Body of pancreas (tissue), 4 donors: ENCODE data around the gene SIL1. TPM values are rescaled to one million over a fixed set of nuclear protein-coding genes. Genes with fewer than 3 reads are reported as not detected.
"Not testable (repeated sequence)": the region's sequence is repeated elsewhere in the genome, so short reads cannot be mapped to it uniquely, and the experiment has no call there.

Experiments used
- ATAC-seq: fragments of 150-250 bp; one replicate; pipeline ENCODE4 v1.9.1; 2016
- DNase-seq, 4 donors: peaks; one replicate each; pipeline ENCODE4 v3.0.0-alpha.2; 2019
- H3K27ac ChIP-seq, 4 donors: fragments of 200-600 bp; sonication (generic); 1 replicate in 3 of 4; 2 replicates in 1 of 4; pipeline versions ENCODE4 v1.5.1 to v1.6.1; 2016 to 2019; ENCODE audit warnings: mild to moderate bottlenecking in 1 of 4, mixed read lengths in 1 of 4, moderate library complexity in 1 of 4
- H3K27me3 ChIP-seq, 2 donors: fragments of 200-600 bp; sonication (generic); one replicate each; pipeline ENCODE4 v1.6.0; 2016; ENCODE audit warnings: mild to moderate bottlenecking in 1 of 2
- H3K36me3 ChIP-seq, 2 donors: fragments of 200-600 bp; sonication (generic); replicated peaks in 1 of 2; 2 replicates each; pipeline ENCODE4 v1.5.1; 2016; ENCODE audit warnings: low read depth in 2 of 2; ENCODE audit not compliant: insufficient read depth in 1 of 2
- H3K4me1 ChIP-seq: fragments of 200-600 bp; sonication (generic); one replicate; pipeline ENCODE4 v1.6.0; 2016
- H3K4me3 ChIP-seq, 2 donors: fragments of 200-600 bp; sonication (generic); 1 replicate in 1 of 2; 2 replicates in 1 of 2; pipeline ENCODE4 v1.5.1; 2016 to 2019
- H3K9me3 ChIP-seq, 3 donors: fragments of 200-600 bp; sonication (generic); 1 replicate in 2 of 3; 2 replicates in 1 of 3; pipeline ENCODE4 v1.5.1; 2016
- POLR2A ChIP-seq, 3 donors: fragments of 450-650 bp; IDR thresholded peaks; one replicate each; pipeline ENCODE4 v1.6.1; 2016; ENCODE audit warnings: antibody characterized with exemption in 3 of 3, mild to moderate bottlenecking in 2 of 3
- WGBS, 2 donors: methylation state at CpG; one replicate each; pipeline ENCODE4 v1.1.5; 2017; 5-methylcytosine and 5-hydroxymethylcytosine counted together
- intact Hi-C: fragments of 100-400 bp; cut with DNase I; formaldehyde crosslinking; loops from one replicate; pipeline ENCODE4 v1.15.1; 2023
- total RNA-seq, 2 donors: library from RNA; depleted of rRNA; stranded (reverse); fragments of >200 nt; gene quantifications; one replicate each; pipeline ENCODE4 v1.1.0, GENCODE V29; 2016
- TF ChIP-seq, protein P1 (sequence below), 7 experiments: fragments of 450-650 bp in 4 of 7; fragments of 200-600 bp in 3 of 7; sonication (generic) in 3 of 7; IDR thresholded peaks; one replicate each; pipeline ENCODE4 v1.5.1; 2016 to 2019; ENCODE audit warnings: antibody characterized with exemption in 7 of 7

The SIL1 gene
- total RNA-seq, 2 donors from 2014 or later: 57.6 to 124 TPM

DNA sequence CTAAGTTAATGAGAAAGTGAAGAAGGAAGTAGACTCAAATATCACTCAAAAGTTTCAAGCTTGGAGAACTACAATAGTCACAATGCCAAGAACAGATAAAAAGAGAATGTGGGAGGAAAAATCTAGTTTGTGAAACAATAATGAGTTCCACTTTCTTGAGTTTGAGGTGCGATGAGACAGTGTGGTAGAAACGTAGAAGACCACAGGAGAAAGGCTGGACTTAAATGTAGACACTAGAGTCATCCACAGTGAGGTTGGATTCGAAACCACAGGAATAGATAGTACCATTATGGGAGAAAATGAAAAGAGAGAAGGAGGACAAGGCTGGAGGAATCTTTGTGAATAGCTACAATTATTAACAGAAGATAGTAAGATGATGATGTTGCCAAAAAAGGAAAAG is 182.0 kb downstream of the SIL1 start:
- Histone ChIP-seq H3K4me1 (no peaks in the 10 kb centered on the region), H3K36me3 (peaks cover 0 to 3% of the 10 kb centered on the region in 2 donors), H3K27me3 (no peaks in the 10 kb centered on the region), H3K4me3 (no peak overlapping the region), H3K27ac (no peak overlapping the region), H3K9me3 (no peaks in the 10 kb centered on the region)
- TF ChIP-seq, protein P1, sequence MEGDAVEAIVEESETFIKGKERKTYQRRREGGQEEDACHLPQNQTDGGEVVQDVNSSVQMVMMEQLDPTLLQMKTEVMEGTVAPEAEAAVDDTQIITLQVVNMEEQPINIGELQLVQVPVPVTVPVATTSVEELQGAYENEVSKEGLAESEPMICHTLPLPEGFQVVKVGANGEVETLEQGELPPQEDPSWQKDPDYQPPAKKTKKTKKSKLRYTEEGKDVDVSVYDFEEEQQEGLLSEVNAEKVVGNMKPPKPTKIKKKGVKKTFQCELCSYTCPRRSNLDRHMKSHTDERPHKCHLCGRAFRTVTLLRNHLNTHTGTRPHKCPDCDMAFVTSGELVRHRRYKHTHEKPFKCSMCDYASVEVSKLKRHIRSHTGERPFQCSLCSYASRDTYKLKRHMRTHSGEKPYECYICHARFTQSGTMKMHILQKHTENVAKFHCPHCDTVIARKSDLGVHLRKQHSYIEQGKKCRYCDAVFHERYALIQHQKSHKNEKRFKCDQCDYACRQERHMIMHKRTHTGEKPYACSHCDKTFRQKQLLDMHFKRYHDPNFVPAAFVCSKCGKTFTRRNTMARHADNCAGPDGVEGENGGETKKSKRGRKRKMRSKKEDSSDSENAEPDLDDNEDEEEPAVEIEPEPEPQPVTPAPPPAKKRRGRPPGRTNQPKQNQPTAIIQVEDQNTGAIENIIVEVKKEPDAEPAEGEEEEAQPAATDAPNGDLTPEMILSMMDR (IDR thresholded peaks at IDR 0.05): no peak
- no peak for TF ChIP-seq POLR2A (IDR thresholded peaks at IDR 0.05)
- ATAC-seq (no peak), DNase-seq (no peak)
- WGBS, 2 donors: 96 to 98% methylated on average over 3 of the region's 3 CpGs
- intact Hi-C loops: no loop called here

DNA sequence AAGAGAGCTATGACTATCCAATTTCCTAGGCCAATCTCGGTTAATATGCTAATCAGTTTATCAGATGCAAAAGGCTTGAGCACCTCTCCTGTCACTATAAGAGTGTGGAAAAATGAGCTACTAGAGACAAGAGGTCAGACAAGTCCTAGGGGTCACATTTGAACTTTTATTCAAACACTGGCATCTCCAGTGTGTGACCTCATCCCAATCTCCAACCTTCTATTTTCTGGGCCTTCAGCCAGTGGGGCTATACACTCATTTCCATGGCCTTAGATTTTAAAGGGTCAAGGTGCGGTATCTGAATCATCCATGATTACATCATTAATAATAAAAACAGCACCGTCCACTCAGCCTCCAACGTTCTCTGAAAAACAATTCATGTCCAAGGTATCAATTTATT is 183.4 kb downstream of the SIL1 start:
- no peak overlapping the region for H3K27ac ChIP-seq
- TF ChIP-seq, protein P1 (IDR thresholded peaks at IDR 0.05): no peak
- TF ChIP-seq POLR2A (IDR thresholded peaks at IDR 0.05): no peak
- no peak overlapping the region for H3K4me3 ChIP-seq
- intact Hi-C loops: no loop called here
- H3K9me3 ChIP-seq: no peaks in the 10 kb centered on the region
- ATAC-seq (peak; percentile 68), DNase-seq (peak in 2 of 4 donors; percentile 16 to 33)
- H3K4me1 ChIP-seq: no peaks in the 10 kb centered on the region
- no peaks in the 10 kb centered on the region for H3K27me3 ChIP-seq
- peaks cover 0 to 3% of the 10 kb centered on the region in 2 donors for H3K36me3 ChIP-seq
- 62 to 71% methylated on average over 4 of the region's 4 CpGs for WGBS, 2 donors

DNA sequence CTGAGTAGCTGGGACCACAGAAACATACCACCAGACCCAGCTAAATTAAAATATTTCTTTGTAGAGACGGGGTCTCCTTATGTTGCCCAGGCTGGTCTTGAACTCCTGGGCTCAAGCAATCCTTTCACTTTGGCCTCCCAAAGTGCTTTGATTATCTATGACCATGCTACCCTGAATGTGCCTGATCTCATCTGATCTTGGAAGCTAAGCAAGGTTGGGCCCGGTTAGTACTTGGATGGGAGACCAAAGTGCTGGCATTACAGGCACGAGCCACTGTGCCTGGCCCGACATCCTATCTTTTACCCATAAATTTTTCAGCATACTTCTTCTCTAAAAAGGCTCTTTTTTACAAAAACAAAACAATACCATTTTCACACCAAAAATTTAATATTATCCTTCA is 186.0 kb downstream of the SIL1 start:
- H3K27ac ChIP-seq: no peak overlapping the region
- intact Hi-C loops: no loop called here
- no peak for ATAC-seq
- no peaks in the 10 kb centered on the region for H3K4me1 ChIP-seq
- no peaks in the 10 kb centered on the region for H3K27me3 ChIP-seq
- H3K9me3 ChIP-seq: no peaks in the 10 kb centered on the region
- no peak for DNase-seq
- TF ChIP-seq, protein P1 (IDR thresholded peaks at IDR 0.05): no peak
- TF ChIP-seq POLR2A (IDR thresholded peaks at IDR 0.05): no peak
- 93 to 96% methylated on average over 4 of the region's 4 CpGs for WGBS, 2 donors
- H3K4me3 ChIP-seq: no peak overlapping the region
- H3K36me3 ChIP-seq: no peaks in the 10 kb centered on the region

DNA sequence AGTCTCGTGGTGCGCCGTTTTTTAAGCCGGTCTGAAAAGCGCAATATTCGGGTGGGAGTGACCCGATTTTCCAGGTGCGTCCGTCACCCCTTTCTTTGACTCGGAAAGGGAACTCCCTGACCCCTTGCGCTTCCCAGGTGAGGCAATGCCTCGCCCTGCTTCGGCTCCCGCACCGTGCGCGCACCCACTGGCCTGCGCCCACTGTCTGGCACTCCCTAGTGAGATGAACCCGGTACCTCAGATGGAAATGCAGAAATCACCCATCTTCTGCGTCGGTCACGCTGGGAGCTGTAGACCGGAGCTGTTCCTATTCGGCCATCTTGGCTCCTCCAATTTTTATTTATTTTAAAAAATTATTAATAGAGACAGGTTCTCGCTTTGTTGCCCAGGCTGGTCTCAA is 187.0 kb downstream of the SIL1 start:
- H3K36me3 ChIP-seq: not testable (repeated sequence)

DNA sequence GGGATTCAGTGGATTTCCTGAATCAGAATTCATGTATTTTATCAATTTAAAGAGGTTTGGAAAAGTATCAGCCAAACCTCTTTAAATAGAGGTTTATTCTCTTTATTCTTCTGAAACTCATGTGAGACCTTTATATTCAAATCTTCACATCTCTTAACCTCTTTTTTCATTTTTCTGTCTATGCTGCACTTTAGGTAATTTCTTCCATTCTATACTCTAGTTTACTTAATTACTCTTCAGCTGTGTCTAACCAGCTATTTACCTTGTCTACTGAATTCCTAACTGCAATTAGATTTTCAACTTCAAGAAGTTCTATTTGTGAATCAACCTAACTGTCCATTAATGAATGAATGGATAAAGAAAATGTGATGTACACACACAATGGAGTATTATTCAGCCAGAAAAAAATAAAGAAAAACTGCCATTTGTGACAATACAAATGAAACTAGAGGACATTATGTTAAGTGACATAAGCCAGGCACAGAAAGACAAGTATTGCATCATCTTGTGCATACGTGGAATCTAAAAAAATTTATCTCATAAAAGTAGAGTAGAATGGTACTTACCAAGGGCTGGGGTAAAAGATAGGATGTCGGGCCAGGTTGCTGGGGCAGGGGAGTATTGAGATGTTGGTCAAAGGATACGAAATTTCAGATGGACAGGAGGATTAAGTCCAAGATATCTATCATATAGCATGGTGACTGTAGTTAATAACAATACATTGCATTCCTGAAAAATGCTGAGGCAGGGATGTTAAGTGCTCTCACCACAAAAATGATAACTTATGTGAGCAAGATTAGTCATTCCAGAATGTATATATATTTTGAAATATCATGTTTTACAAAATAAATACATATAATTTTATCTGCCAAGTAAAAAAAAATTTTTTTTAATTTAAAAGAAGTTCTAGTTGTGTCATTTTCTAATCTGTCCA is 193.5 kb downstream of the SIL1 start:
- WGBS, 2 donors: 85 to 87% methylated on average over 3 of the region's 3 CpGs
- no peak for ATAC-seq
- TF ChIP-seq, protein P1 (IDR thresholded peaks at IDR 0.05): no peak
- TF ChIP-seq POLR2A (IDR thresholded peaks at IDR 0.05): no peak
- H3K4me3 ChIP-seq: no peak overlapping the region
- no peaks in the 10 kb centered on the region for H3K27me3 ChIP-seq
- H3K9me3 ChIP-seq: no peaks in the 10 kb centered on the region
- no peak overlapping the region for H3K27ac ChIP-seq
- DNase-seq: no peak
- H3K4me1 ChIP-seq: no peaks in the 10 kb centered on the region
- intact Hi-C loops: no loop called here
- no peaks in the 10 kb centered on the region for H3K36me3 ChIP-seq

More for the DNA sequence above, 187.0 kb downstream of the SIL1 start:
- intact Hi-C loops, DNase-seq, H3K9me3 ChIP-seq, H3K4me3 ChIP-seq, H3K27ac ChIP-seq, H3K4me1 ChIP-seq, H3K27me3 ChIP-seq, ATAC-seq: not testable (repeated sequence)
- 80 to 94% methylated on average over 16 to 18 of the region's 25 CpGs for WGBS, 2 donors
